Ishikawa (cell line): ENCODE results near the gene NFATC4.

Source experiments
- CREB1 ChIP-seq: IDR thresholded peaks from 2 replicates; pipeline ENCODE4 v1.6.1; 2012; ENCODE audit warnings: low read depth
- EP300 ChIP-seq: IDR thresholded peaks from 2 replicates; pipeline ENCODE4 v1.6.1; 2012; ENCODE audit warnings: borderline replicate concordance
- RAD21 ChIP-seq: IDR thresholded peaks from 2 replicates; pipeline ENCODE4 v1.6.1; 2012; ENCODE audit warnings: low read depth
- YY1 ChIP-seq: IDR thresholded peaks from 2 replicates; pipeline ENCODE4 v1.6.1; 2012; ENCODE audit warnings: low read depth
- TF ChIP-seq, protein P1 (sequence below): IDR thresholded peaks from 2 replicates; pipeline ENCODE4 v1.6.1; 2012
- TF ChIP-seq, protein P2 (sequence below): IDR thresholded peaks from 2 replicates; pipeline ENCODE4 v1.6.1; 2012; ENCODE audit warnings: low read depth, mild to moderate bottlenecking

DNA sequence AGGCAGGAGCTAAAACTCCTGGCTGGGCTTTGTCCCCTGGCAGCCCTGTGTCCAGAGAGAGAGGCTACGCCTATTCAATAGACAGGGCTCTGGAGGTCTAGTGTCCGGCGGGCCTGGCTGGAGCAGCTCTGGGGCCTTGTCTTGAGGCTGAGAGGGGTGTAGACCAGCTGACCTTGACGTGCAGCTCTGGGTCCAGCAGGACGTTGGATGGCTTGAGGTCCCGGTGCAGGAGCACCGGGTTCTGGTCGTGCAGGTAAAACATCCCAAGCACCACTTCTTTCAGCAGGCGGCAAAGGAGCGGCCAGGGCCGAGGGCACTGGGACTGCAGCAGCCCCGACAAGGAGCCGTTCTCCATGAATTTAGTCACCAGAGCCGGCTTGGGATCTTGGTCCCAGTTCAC, 29.1 kb upstream of the NFATC4 start:
- TF ChIP-seq, protein P1, sequence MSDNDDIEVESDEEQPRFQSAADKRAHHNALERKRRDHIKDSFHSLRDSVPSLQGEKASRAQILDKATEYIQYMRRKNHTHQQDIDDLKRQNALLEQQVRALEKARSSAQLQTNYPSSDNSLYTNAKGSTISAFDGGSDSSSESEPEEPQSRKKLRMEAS: no peak
- no peak for TF ChIP-seq EP300
- TF ChIP-seq, protein P2, sequence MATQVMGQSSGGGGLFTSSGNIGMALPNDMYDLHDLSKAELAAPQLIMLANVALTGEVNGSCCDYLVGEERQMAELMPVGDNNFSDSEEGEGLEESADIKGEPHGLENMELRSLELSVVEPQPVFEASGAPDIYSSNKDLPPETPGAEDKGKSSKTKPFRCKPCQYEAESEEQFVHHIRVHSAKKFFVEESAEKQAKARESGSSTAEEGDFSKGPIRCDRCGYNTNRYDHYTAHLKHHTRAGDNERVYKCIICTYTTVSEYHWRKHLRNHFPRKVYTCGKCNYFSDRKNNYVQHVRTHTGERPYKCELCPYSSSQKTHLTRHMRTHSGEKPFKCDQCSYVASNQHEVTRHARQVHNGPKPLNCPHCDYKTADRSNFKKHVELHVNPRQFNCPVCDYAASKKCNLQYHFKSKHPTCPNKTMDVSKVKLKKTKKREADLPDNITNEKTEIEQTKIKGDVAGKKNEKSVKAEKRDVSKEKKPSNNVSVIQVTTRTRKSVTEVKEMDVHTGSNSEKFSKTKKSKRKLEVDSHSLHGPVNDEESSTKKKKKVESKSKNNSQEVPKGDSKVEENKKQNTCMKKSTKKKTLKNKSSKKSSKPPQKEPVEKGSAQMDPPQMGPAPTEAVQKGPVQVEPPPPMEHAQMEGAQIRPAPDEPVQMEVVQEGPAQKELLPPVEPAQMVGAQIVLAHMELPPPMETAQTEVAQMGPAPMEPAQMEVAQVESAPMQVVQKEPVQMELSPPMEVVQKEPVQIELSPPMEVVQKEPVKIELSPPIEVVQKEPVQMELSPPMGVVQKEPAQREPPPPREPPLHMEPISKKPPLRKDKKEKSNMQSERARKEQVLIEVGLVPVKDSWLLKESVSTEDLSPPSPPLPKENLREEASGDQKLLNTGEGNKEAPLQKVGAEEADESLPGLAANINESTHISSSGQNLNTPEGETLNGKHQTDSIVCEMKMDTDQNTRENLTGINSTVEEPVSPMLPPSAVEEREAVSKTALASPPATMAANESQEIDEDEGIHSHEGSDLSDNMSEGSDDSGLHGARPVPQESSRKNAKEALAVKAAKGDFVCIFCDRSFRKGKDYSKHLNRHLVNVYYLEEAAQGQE: no peak
- no peak for TF ChIP-seq YY1
- TF ChIP-seq RAD21: no peak
- no peak for TF ChIP-seq CREB1
